NCI-H226 (cell line): ENCODE data around the gene SEMA3E.

Experiments used
- DNase-seq: peaks from one replicate; pipeline ENCODE4 v3.0.0-alpha.2; 2015

SEMA3E gene

GRCh38 chr7:83337050-83337449 is 311.9 kb downstream of the SEMA3E start:
- no peak for DNase-seq

- peak; percentile 79 for DNase-seq
Observed at GRCh38 chr7:83326223-83326622, 322.7 kb downstream of the SEMA3E start.

- DNase-seq, result no peak
Observed at GRCh38 chr7:83325083-83325482, 323.9 kb downstream of the SEMA3E start.

GRCh38 chr7:83324596-83324995 is 324.3 kb downstream of the SEMA3E start:
- DNase-seq, result peak; percentile 57

GRCh38 chr7:83321011-83321410 is 327.9 kb downstream of the SEMA3E start:
- DNase-seq, result peak; percentile 24

- DNase-seq, result no peak
Observed at GRCh38 chr7:83313931-83314330, 335.0 kb downstream of the SEMA3E start.
